ENCODE measurements around the gene CMPK1. TPM values are rescaled to one million over a fixed set of nuclear protein-coding genes. Genes with fewer than 3 reads are reported as not detected.
A peak's percentile ranks its signal among the peaks of the same experiment; 100 is the strongest.

Gene CMPK1
- total and polyA plus RNA-seq, 2 donors (not counting 1 experiment from before 2014, with no cell fraction given) = 65.1 to 87.4 TPM

- Histone ChIP-seq H2AFZ (ENCODE audit: low read length) (no peak overlapping the region), H3K9me3 (ENCODE audit: control insufficient read depth, insufficient read depth, low read depth, low read length) (no peaks in the 10 kb centered on the region), H3K36me3 (ENCODE audit: control insufficient read depth, insufficient read depth, low read length) (no peaks in the 10 kb centered on the region), H3K4me2 (ENCODE audit: extremely low read depth, insufficient read depth, low read length) (no peak overlapping the region), H4K20me1 (ENCODE audit: control insufficient read depth, extremely low read depth, insufficient read depth, low read length) (no peaks in the 10 kb centered on the region), H3K9ac (ENCODE audit: insufficient read depth, low read length) (no peak overlapping the region), H3K79me2 (ENCODE audit: control insufficient read depth, insufficient read depth, low read length) (peaks cover 17% of the 10 kb centered on the region), H3K4me1 (ENCODE audit: control insufficient read depth, extremely low read depth, insufficient read depth, low read length) (no peaks in the 10 kb centered on the region), H3K4me3 (replicated peaks in 1 of 4; ENCODE audit: control extremely low read depth in 1 of 4, insufficient read depth in 1 of 4, low read depth in 3 of 4, low read length in 4 of 4) (no peak overlapping the region), H3K27ac (ENCODE audit: insufficient read depth, low read length) (no peak overlapping the region), H3K27me3 (ENCODE audit: control insufficient read depth, insufficient read depth, low read length) (no peaks in the 10 kb centered on the region)
- TF ChIP-seq EZH2 (IDR thresholded peaks at IDR 0.05; ENCODE audit: low read length, missing control alignments) = no peak
- no peak for DNase-seq (ENCODE audit: low read depth in 2 of 2)
Observed at GRCh38 chr1:47362828-47363227, 29.2 kb downstream of the CMPK1 start.

DNA sequence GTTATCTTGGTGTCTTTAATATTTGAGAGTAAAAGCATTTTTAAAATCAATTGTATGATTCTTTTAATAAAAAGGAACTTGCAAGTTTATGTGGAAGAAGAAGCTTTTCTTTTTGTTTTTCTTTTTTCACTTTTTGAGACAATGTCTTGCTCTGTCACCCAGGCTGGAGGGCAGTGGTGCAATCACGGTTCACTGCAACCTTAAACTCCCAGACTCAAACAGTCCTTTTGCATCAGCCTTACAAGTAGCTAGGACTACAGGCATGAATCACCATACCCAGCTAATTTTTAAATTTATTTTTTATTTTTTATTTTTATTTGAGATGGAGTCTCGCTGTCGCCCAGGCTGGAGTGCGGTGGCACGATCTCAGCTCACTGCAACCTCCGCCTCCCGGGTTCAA, 34.1 kb downstream of the CMPK1 start:
- peaks cover 2% of the 10 kb centered on the region for H3K36me3 ChIP-seq (ENCODE audit: control insufficient read depth, insufficient read depth, low read length)
- H4K20me1 ChIP-seq (ENCODE audit: control insufficient read depth, extremely low read depth, insufficient read depth, low read length) = no peaks in the 10 kb centered on the region
- H3K9me3 ChIP-seq (ENCODE audit: control insufficient read depth, insufficient read depth, low read depth, low read length) = no peaks in the 10 kb centered on the region
- H3K27me3 ChIP-seq (ENCODE audit: control insufficient read depth, insufficient read depth, low read length) = no peaks in the 10 kb centered on the region
- no peak overlapping the region for H3K9ac ChIP-seq (ENCODE audit: insufficient read depth, low read length)
- H3K79me2 ChIP-seq (ENCODE audit: control insufficient read depth, insufficient read depth, low read length) = peaks cover 9% of the 10 kb centered on the region
- H2AFZ ChIP-seq (ENCODE audit: low read length) = no peak overlapping the region
- DNase-seq (ENCODE audit: low read depth in 2 of 2) = peak in 1 of 2 donors; percentile 13
- H3K4me2 ChIP-seq (ENCODE audit: extremely low read depth, insufficient read depth, low read length) = no peak overlapping the region
- no peak for TF ChIP-seq CTCF (conservative IDR thresholded peaks at IDR 0.05 in 1 of 2, IDR thresholded peaks at IDR 0.05 in 1 of 2; ENCODE audit: low read depth in 1 of 2, low read length in 2 of 2)
- TF ChIP-seq EZH2 (IDR thresholded peaks at IDR 0.05; ENCODE audit: low read length, missing control alignments) = no peak
- no peaks in the 10 kb centered on the region for H3K4me1 ChIP-seq (ENCODE audit: control insufficient read depth, extremely low read depth, insufficient read depth, low read length)
- no peak overlapping the region for H3K4me3 ChIP-seq (replicated peaks in 1 of 4; ENCODE audit: control extremely low read depth in 1 of 4, insufficient read depth in 1 of 4, low read depth in 3 of 4, low read length in 4 of 4)
- H3K27ac ChIP-seq (ENCODE audit: insufficient read depth, low read length) = no peak overlapping the region

DNA sequence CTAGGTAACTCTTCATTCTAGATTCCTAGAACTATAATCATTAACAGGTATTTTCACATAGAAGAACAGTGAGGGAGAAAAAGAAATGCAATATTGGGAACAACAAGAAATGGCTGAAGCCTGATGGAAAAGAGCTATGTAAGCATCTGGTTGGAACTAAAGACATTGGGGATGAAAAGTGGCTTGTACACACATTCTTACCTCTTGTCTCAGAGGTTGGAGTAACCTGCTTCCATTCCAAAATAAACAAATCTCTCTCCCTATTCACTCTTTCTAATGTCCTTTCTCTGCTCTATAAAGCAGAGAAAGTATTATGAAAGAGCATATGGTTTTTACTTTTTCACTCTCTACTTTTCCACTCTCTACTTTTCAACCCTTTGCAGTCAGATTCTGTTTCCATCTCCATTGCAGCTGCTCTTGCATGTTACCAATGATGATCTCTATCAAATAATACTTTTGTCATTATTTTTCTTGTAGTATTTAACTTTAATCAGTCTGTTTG, 37.5 kb downstream of the CMPK1 start:
- Histone ChIP-seq H3K27ac (ENCODE audit: insufficient read depth, low read length) (no peak overlapping the region), H3K36me3 (ENCODE audit: control insufficient read depth, insufficient read depth, low read length) (peaks cover 2% of the 10 kb centered on the region), H3K4me1 (ENCODE audit: control insufficient read depth, extremely low read depth, insufficient read depth, low read length) (no peaks in the 10 kb centered on the region), H3K27me3 (ENCODE audit: control insufficient read depth, insufficient read depth, low read length) (no peaks in the 10 kb centered on the region), H3K9me3 (ENCODE audit: control insufficient read depth, insufficient read depth, low read depth, low read length) (no peaks in the 10 kb centered on the region), H4K20me1 (ENCODE audit: control insufficient read depth, extremely low read depth, insufficient read depth, low read length) (no peaks in the 10 kb centered on the region), H3K4me3 (replicated peaks in 1 of 4; ENCODE audit: control extremely low read depth in 1 of 4, insufficient read depth in 1 of 4, low read depth in 3 of 4, low read length in 4 of 4) (no peak overlapping the region), H3K9ac (ENCODE audit: insufficient read depth, low read length) (no peak overlapping the region), H3K4me2 (ENCODE audit: extremely low read depth, insufficient read depth, low read length) (no peak overlapping the region), H3K79me2 (ENCODE audit: control insufficient read depth, insufficient read depth, low read length) (no peaks in the 10 kb centered on the region), H2AFZ (ENCODE audit: low read length) (no peak overlapping the region)
- peak in 1 of 2 donors; percentile 59 for DNase-seq (ENCODE audit: low read depth in 2 of 2)
- TF ChIP-seq EZH2 (IDR thresholded peaks at IDR 0.05; ENCODE audit: low read length, missing control alignments) (no peak), CTCF (conservative IDR thresholded peaks at IDR 0.05 in 1 of 2, IDR thresholded peaks at IDR 0.05 in 1 of 2; ENCODE audit: low read depth in 1 of 2, low read length in 2 of 2) (no peak)
